Neural cell (in vitro differentiated cells): Measurements from ENCODE around the gene COPB2. TPM values are rescaled to one million over a fixed set of nuclear protein-coding genes. Genes with fewer than 3 reads are reported as not detected.
"Not testable (repeated sequence)": the region's sequence is repeated elsewhere in the genome, so short reads cannot be mapped to it uniquely, and the experiment has no call there.

Experiments used
- H2AFZ ChIP-seq: fragments of 200-600, 300-800 bp; sonication (generic), shearing (Covaris generic); 2 replicates; pipeline ENCODE4 v1.6.0; 2014; ENCODE audit warnings: low read depth, mild to moderate bottlenecking, antibody characterized with exemption, low read length, moderate library complexity
- H3F3A ChIP-seq: fragments of 200-600 bp; shearing (Covaris generic); 2 replicates; pipeline ENCODE4 v1.6.1; 2016; ENCODE audit warnings: mild to moderate bottlenecking, moderate library complexity, mixed read lengths, antibody characterized with exemption, low read length; ENCODE audit not compliant: insufficient read depth, poor library complexity, severe bottlenecking
- H3K27ac ChIP-seq: fragments of 200-600, 300-800 bp; sonication (generic), shearing (Covaris generic); 2 replicates; pipeline ENCODE4 v1.5.1; 2014; ENCODE audit warnings: mild to moderate bottlenecking, low read length, moderate library complexity
- H3K27me3 ChIP-seq: fragments of 300-800, 200-600 bp; sonication (generic), shearing (Covaris generic); 2 replicates; pipeline ENCODE4 v1.6.0; 2014; ENCODE audit warnings: mild to moderate bottlenecking, low read depth, low read length, moderate library complexity; ENCODE audit not compliant: insufficient read depth
- H3K36me3 ChIP-seq: fragments of 300-800, 200-600 bp; sonication (generic), shearing (Covaris generic); 2 replicates; pipeline ENCODE4 v1.5.1; 2014; ENCODE audit warnings: mild to moderate bottlenecking, antibody characterized with exemption, low read length, moderate library complexity; ENCODE audit not compliant: insufficient read depth
- H3K4me2 ChIP-seq: fragments of 300-800, 200-600 bp; sonication (generic), shearing (Covaris generic); 2 replicates; pipeline ENCODE4 v1.6.0; 2014; ENCODE audit warnings: mild to moderate bottlenecking, low read length
- H3K4me3 ChIP-seq: fragments of 300-800, 200-600 bp; sonication (generic), shearing (Covaris generic); 2 replicates; pipeline ENCODE4 v1.5.1; 2014; ENCODE audit warnings: mild to moderate bottlenecking, low read length, moderate library complexity
- H3K79me2 ChIP-seq: fragments of 200-600 bp; shearing (Covaris generic); replicated peaks from 2 replicates; pipeline ENCODE4 v1.6.0; 2014; ENCODE audit warnings: mild to moderate bottlenecking, low read length, moderate library complexity; ENCODE audit not compliant: insufficient read depth
- H3K9ac ChIP-seq: fragments of 300-800, 200-600 bp; sonication (generic), shearing (Covaris generic); 2 replicates; pipeline ENCODE4 v1.6.1; 2016; ENCODE audit warnings: mild to moderate bottlenecking, low read length, mixed read lengths
- H3K9me2 ChIP-seq: fragments of 200-600 bp; shearing (Covaris generic); 2 replicates; pipeline ENCODE4 v1.6.1; 2016; ENCODE audit warnings: mild to moderate bottlenecking, low read length, mixed read lengths; ENCODE audit not compliant: insufficient read depth
- H3K9me3 ChIP-seq: fragments of 200-600, 300-800 bp; sonication (generic), shearing (Covaris generic); 2 replicates; pipeline ENCODE4 v1.6.1; 2016; ENCODE audit warnings: mild to moderate bottlenecking, mixed run types, low read length, moderate library complexity, mixed read lengths
- H4K20me1 ChIP-seq: fragments of 200-600 bp; shearing (Covaris generic); 2 replicates; pipeline ENCODE4 v1.6.1; 2016; ENCODE audit warnings: mild to moderate bottlenecking, mixed run types; ENCODE audit not compliant: insufficient read depth
- EP300 ChIP-seq: fragments of 450-650 bp; conservative IDR thresholded peaks from 2 replicates; pipeline ENCODE4 v1.6.1; 2014; ENCODE audit warnings: antibody characterized with exemption, mild to moderate bottlenecking, moderate library complexity; ENCODE audit not compliant: poor library complexity, severe bottlenecking
- EZH2 ChIP-seq: fragments of 200-600, 300-800 bp; shearing (Covaris generic), sonication (generic); IDR thresholded peaks from 2 replicates; pipeline ENCODE4 v1.6.1; 2014; ENCODE audit warnings: antibody characterized with exemption, low read length, borderline replicate concordance, mild to moderate bottlenecking; ENCODE audit not compliant: insufficient read depth, poor library complexity, severe bottlenecking
- MXI1 ChIP-seq: fragments of 450-650 bp; conservative IDR thresholded peaks from 2 replicates; pipeline ENCODE4 v1.6.1; 2014; ENCODE audit warnings: antibody characterized with exemption, mild to moderate bottlenecking; ENCODE audit not compliant: poor library complexity, severe bottlenecking
- POLR2AphosphoS5 ChIP-seq: IDR thresholded peaks from 2 replicates; pipeline ENCODE4 v1.6.1; 2012
- RAD21 ChIP-seq: fragments of 450-650 bp; conservative IDR thresholded peaks from 2 replicates; pipeline ENCODE4 v1.6.1; 2014; ENCODE audit warnings: antibody characterized with exemption, mild to moderate bottlenecking, moderate library complexity
- SMC3 ChIP-seq: fragments of 450-650 bp; conservative IDR thresholded peaks from 2 replicates; pipeline ENCODE4 v1.6.1; 2014; ENCODE audit warnings: antibody characterized with exemption, mild to moderate bottlenecking, moderate library complexity; ENCODE audit not compliant: poor library complexity
- TAF1 ChIP-seq: IDR thresholded peaks from 2 replicates; pipeline ENCODE4 v1.6.1; 2012; ENCODE audit warnings: low read depth
- polyA plus RNA-seq: library from polyadenylated mRNA; depleted of rRNA; stranded (reverse); fragments of >200 nt; gene quantifications from 2 replicates; pipeline ENCODE4 v1.2.3, GENCODE V29; 2014
- TF ChIP-seq, protein P1 (sequence below): IDR thresholded peaks from 2 replicates; pipeline ENCODE4 v1.6.1; 2012; ENCODE audit warnings: borderline replicate concordance
- TF ChIP-seq, protein P2 (sequence below): fragments of 450-650 bp; IDR thresholded peaks from 2 replicates; pipeline ENCODE4 v1.5.1; 2014; ENCODE audit warnings: antibody characterized with exemption, mild to moderate bottlenecking, moderate library complexity; ENCODE audit not compliant: poor library complexity, severe bottlenecking

The COPB2 gene
- polyA plus RNA-seq, 1 donor from 2014 or later = 63.5 TPM

DNA sequence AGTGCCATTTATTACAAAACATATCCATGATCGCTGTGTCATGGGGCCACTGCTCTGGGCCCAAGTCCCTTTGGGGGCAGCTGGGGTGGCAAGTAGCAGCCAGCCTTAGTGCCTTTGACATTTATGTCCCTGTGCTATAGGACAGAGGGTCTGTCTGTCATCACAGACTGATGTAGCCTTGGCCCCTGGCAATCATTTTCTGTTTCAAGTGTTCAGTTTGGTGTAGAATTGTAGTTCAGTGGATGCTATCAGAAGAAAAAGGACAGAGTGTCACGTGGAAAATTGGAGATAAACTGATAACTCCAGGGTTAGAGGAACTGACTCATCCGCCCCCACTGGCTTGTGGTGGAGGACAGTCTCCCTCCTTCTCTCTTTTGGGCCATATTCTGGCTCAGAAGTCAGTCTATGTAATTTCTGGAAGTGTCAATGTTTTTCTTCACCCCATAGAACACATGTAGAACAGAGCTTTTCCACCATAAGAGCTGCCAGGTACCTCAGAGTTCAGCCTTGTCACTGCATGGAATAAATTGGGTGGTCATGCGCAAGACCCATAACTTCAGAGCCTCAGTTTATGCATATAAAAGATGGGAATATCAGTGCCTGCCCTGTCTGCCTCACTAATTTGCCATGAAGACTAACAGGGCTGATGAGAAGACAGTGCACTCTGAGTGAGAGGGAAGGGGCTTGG lies 50.1 kb downstream of the COPB2 start:
- Histone ChIP-seq H3K9me3 (no peaks in the 10 kb centered on the region), H3K36me3 (no peaks in the 10 kb centered on the region), H3K9me2 (no peaks in the 10 kb centered on the region), H3K79me2 (peaks cover 3% of the 10 kb centered on the region), H3K9ac (no peak overlapping the region), H4K20me1 (no peaks in the 10 kb centered on the region), H3K4me3 (no peak overlapping the region), H3F3A (no peaks in the 10 kb centered on the region), H2AFZ (no peak overlapping the region), H3K4me2 (no peak overlapping the region), H3K27me3 (no peaks in the 10 kb centered on the region), H3K27ac (no peak overlapping the region)
- TF ChIP-seq, protein P1, sequence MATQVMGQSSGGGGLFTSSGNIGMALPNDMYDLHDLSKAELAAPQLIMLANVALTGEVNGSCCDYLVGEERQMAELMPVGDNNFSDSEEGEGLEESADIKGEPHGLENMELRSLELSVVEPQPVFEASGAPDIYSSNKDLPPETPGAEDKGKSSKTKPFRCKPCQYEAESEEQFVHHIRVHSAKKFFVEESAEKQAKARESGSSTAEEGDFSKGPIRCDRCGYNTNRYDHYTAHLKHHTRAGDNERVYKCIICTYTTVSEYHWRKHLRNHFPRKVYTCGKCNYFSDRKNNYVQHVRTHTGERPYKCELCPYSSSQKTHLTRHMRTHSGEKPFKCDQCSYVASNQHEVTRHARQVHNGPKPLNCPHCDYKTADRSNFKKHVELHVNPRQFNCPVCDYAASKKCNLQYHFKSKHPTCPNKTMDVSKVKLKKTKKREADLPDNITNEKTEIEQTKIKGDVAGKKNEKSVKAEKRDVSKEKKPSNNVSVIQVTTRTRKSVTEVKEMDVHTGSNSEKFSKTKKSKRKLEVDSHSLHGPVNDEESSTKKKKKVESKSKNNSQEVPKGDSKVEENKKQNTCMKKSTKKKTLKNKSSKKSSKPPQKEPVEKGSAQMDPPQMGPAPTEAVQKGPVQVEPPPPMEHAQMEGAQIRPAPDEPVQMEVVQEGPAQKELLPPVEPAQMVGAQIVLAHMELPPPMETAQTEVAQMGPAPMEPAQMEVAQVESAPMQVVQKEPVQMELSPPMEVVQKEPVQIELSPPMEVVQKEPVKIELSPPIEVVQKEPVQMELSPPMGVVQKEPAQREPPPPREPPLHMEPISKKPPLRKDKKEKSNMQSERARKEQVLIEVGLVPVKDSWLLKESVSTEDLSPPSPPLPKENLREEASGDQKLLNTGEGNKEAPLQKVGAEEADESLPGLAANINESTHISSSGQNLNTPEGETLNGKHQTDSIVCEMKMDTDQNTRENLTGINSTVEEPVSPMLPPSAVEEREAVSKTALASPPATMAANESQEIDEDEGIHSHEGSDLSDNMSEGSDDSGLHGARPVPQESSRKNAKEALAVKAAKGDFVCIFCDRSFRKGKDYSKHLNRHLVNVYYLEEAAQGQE = no peak
- TF ChIP-seq, protein P2, sequence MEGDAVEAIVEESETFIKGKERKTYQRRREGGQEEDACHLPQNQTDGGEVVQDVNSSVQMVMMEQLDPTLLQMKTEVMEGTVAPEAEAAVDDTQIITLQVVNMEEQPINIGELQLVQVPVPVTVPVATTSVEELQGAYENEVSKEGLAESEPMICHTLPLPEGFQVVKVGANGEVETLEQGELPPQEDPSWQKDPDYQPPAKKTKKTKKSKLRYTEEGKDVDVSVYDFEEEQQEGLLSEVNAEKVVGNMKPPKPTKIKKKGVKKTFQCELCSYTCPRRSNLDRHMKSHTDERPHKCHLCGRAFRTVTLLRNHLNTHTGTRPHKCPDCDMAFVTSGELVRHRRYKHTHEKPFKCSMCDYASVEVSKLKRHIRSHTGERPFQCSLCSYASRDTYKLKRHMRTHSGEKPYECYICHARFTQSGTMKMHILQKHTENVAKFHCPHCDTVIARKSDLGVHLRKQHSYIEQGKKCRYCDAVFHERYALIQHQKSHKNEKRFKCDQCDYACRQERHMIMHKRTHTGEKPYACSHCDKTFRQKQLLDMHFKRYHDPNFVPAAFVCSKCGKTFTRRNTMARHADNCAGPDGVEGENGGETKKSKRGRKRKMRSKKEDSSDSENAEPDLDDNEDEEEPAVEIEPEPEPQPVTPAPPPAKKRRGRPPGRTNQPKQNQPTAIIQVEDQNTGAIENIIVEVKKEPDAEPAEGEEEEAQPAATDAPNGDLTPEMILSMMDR = no peak
- no peak for TF ChIP-seq EP300
- no peak for TF ChIP-seq POLR2AphosphoS5
- no peak for TF ChIP-seq SMC3
- TF ChIP-seq MXI1 = no peak
- no peak for TF ChIP-seq RAD21
- TF ChIP-seq EZH2 = no peak
- TF ChIP-seq TAF1 = no peak

DNA sequence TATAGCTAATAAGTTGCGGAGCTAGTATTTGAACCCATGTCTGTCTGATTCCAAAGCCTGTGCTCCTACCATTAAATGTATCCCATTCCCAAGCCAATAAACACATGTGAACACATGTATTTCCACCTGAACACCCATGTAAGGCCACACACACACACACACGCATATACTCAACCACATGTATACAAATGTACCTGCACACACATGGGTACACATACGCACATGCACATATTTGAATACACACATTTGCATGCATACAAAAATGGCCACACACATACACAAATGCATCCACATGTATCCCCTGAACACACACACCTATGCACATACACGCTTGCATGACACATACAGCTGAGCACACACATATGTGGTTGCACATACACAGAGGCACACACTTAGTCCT lies 51.0 kb downstream of the COPB2 start:
- H3K27ac ChIP-seq = no peak overlapping the region
- H2AFZ ChIP-seq = no peak overlapping the region
- no peaks in the 10 kb centered on the region for H3K9me2 ChIP-seq
- no peaks in the 10 kb centered on the region for H3K36me3 ChIP-seq
- no peaks in the 10 kb centered on the region for H3K27me3 ChIP-seq
- TF ChIP-seq MXI1 (no peak), TAF1 (no peak), RAD21 (no peak), POLR2AphosphoS5 (no peak), EP300 (no peak), EZH2 (no peak)
- TF ChIP-seq, protein P1 = no peak
- no peaks in the 10 kb centered on the region for H3F3A ChIP-seq
- no peak overlapping the region for H3K4me3 ChIP-seq
- H3K79me2 ChIP-seq = no peaks in the 10 kb centered on the region
- H4K20me1 ChIP-seq = no peaks in the 10 kb centered on the region
- no peak overlapping the region for H3K4me2 ChIP-seq
- no peaks in the 10 kb centered on the region for H3K9me3 ChIP-seq
- no peak overlapping the region for H3K9ac ChIP-seq

DNA sequence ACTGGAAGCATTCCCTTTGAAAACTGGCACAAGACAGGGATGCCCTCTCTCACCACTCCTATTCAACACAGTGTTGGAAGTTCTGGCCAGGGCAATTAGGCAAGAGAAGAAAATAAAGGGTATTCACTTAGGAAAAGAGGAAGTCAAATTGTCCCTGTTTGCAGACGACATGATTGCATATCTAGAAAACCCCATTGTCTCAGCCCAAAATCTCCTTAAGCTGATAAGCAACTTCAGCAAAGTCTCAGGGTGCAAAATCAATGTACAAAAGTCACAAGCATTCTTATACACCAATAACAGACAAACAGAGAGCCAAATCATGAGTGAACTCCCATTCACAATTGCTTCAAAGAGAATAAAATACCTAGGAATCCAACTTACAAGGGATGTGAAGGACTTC lies 54.8 kb downstream of the COPB2 start:
- not testable (repeated sequence) for H3K4me2 ChIP-seq, H3K36me3 ChIP-seq
- H3K27me3 ChIP-seq = peaks cover 22% of the 10 kb centered on the region

More for the DNA sequence above, 54.8 kb downstream of the COPB2 start:
- not testable (repeated sequence) for H3K9me3 ChIP-seq, H3K9me2 ChIP-seq, H3K9ac ChIP-seq, H3K27ac ChIP-seq, H2AFZ ChIP-seq, H3F3A ChIP-seq, H3K4me3 ChIP-seq, H4K20me1 ChIP-seq, H3K79me2 ChIP-seq
